ENCODE measurements around the gene GATB. TPM values are rescaled to one million over a fixed set of nuclear protein-coding genes. Genes with fewer than 3 reads are reported as not detected.

Gene GATB
- total and polyA plus RNA-seq, 11 donors: 32.8 to 182 (median 83.4) TPM

DNA sequence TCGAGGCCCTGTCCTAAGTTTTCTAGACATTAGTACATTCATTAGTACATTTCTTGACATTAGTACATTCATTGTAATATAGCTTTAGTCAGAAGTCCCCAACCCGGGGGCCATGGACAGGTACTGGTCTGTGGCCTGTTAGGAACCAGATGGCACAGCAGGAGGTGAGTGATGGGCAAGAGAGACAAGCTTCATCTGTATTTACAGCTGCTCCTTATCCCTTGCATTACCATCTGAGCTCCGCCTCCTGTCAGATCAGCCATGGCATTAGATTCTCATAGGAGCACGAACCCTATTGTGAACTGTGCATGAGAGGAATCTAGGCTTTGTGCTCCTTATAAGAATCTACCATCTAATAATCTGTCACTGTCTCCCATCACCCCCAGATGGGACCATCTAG lies 48.0 kb downstream of the GATB start:
- Histone ChIP-seq H3K27ac (no peak overlapping the region), H3K4me3 (no peak overlapping the region), H3K9me3 (no peaks in the 10 kb centered on the region), H3K36me3 (peaks cover 0 to 29% (median 10%) of the 10 kb centered on the region in 9 donors), H3K27me3 (no peaks in the 10 kb centered on the region), H3K4me1 (peaks cover 0 to 11% (median 0%) of the 10 kb centered on the region in 12 donors)
- no peak for ATAC-seq
- DNase-seq: no peak
- TF ChIP-seq POLR2A (IDR thresholded peaks at IDR 0.05): no peak
- TF ChIP-seq, protein P1, sequence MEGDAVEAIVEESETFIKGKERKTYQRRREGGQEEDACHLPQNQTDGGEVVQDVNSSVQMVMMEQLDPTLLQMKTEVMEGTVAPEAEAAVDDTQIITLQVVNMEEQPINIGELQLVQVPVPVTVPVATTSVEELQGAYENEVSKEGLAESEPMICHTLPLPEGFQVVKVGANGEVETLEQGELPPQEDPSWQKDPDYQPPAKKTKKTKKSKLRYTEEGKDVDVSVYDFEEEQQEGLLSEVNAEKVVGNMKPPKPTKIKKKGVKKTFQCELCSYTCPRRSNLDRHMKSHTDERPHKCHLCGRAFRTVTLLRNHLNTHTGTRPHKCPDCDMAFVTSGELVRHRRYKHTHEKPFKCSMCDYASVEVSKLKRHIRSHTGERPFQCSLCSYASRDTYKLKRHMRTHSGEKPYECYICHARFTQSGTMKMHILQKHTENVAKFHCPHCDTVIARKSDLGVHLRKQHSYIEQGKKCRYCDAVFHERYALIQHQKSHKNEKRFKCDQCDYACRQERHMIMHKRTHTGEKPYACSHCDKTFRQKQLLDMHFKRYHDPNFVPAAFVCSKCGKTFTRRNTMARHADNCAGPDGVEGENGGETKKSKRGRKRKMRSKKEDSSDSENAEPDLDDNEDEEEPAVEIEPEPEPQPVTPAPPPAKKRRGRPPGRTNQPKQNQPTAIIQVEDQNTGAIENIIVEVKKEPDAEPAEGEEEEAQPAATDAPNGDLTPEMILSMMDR (IDR thresholded peaks at IDR 0.05): no peak
- 86 to 92% (median 89%) methylated on average over 4 of the region's 4 CpGs for WGBS, 4 donors
- intact Hi-C loops (cut with DNase I): no loop called here

DNA sequence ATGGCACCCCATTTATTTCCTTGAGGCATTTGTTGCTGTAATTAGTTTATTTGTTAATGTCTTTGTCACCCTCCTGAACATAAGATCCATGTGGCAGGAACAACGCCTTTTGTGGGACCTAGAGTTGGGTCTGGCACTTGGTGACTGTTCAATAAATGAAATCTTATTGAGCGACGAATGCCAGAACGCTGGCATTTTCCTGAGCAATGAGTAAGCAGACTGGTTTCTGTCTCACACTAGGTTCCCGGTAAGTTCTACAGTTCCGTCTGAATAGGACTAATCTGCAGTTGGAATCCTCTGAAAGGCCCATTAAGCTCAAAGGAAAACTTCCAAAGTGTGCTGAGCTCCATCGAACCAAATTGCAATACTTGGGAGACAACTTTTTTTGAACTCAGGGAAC lies 49.2 kb downstream of the GATB start:
- ATAC-seq: no peak
- WGBS, 4 donors: 93 to 96% (median 94%) methylated on average over 7 of the region's 7 CpGs
- Histone ChIP-seq H3K4me1 (peaks cover 0 to 11% (median 0%) of the 10 kb centered on the region in 12 donors), H3K27ac (no peak overlapping the region), H3K36me3 (peaks cover 0 to 36% (median 19%) of the 10 kb centered on the region in 9 donors), H3K9me3 (no peaks in the 10 kb centered on the region), H3K4me3 (no peak overlapping the region), H3K27me3 (no peaks in the 10 kb centered on the region)
- TF ChIP-seq, protein P1 (IDR thresholded peaks at IDR 0.05): no peak
- TF ChIP-seq POLR2A (IDR thresholded peaks at IDR 0.05): no peak
- intact Hi-C loops (cut with DNase I): no loop called here
- no peak for DNase-seq

DNA sequence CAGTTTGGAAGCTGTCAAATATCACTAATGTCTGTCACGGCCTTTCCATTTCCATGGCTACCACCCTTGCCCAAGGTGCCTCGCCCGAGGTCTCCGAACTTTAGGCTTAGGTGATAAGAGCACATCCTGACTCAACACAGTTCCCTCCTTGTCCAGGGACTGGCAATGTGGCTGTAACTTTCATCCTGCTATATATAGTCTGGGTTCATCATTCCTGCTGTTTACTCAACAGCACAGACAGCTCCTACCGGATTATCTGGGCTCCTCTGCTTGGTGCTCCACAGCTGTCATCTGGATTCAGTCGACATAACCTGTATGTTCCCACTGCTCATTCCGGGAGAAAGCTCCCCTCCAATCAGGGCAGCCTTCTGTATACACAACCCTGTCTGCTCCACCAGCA lies 51.2 kb downstream of the GATB start:
- 69 to 88% (median 76%) methylated on average over 7 of the region's 7 CpGs for WGBS, 4 donors
- no peak for TF ChIP-seq POLR2A (IDR thresholded peaks at IDR 0.05)
- TF ChIP-seq, protein P1 (IDR thresholded peaks at IDR 0.05): no peak
- no peak for DNase-seq
- intact Hi-C loops (cut with DNase I): no loop called here
- Histone ChIP-seq H3K27me3 (no peaks in the 10 kb centered on the region), H3K36me3 (peaks cover 0 to 37% (median 23%) of the 10 kb centered on the region in 9 donors), H3K4me3 (no peak overlapping the region), H3K27ac (no peak overlapping the region), H3K4me1 (peaks cover 0 to 11% (median 0%) of the 10 kb centered on the region in 12 donors), H3K9me3 (no peaks in the 10 kb centered on the region)
- ATAC-seq: peak in 2 of 4 donors; percentile 58 to 62

DNA sequence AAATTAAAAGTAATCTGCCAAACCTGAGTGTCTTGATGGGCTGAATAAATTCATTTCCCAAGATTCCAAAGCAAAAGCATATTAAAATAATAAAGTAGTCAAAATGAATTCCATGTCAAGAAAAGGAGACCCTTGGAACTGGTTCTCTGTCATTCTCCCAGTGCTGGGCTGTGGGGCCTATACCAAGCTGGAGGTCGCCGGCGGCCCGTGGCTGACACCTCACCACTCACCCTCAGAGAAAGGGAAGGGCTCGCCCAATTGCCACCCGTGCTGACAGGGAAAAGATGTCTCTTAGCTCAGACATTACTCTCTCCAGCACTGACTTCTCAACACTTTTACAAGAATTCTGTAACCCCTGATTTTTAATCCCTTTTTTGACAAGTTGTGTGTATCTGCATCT lies 51.7 kb downstream of the GATB start:
- intact Hi-C loops (cut with DNase I): no loop called here
- Histone ChIP-seq H3K36me3 (peaks cover 0 to 33% (median 20%) of the 10 kb centered on the region in 9 donors), H3K9me3 (no peaks in the 10 kb centered on the region), H3K27me3 (no peaks in the 10 kb centered on the region), H3K4me1 (peaks cover 0 to 7% (median 0%) of the 10 kb centered on the region in 12 donors), H3K27ac (no peak overlapping the region), H3K4me3 (no peak overlapping the region)
- WGBS, 4 donors: 85 to 87% (median 86%) methylated on average over 6 of the region's 6 CpGs
- DNase-seq (no peak), ATAC-seq (no peak)
- TF ChIP-seq, protein P1 (IDR thresholded peaks at IDR 0.05): no peak
- no peak for TF ChIP-seq POLR2A (IDR thresholded peaks at IDR 0.05)

Data from heart left ventricle (tissue), 16 donors.